H1 (cell line): ENCODE measurements around the gene CCR2. TPM values are rescaled to one million over a fixed set of nuclear protein-coding genes. Genes with fewer than 3 reads are reported as not detected.

Source experiments
- EGR1 ChIP-seq: IDR thresholded peaks from 2 replicates; pipeline ENCODE4 v1.6.1; 2011; ENCODE audit warnings: low read depth, low read length, borderline replicate concordance
- SP1 ChIP-seq: IDR thresholded peaks from 2 replicates; pipeline ENCODE4 v1.6.1; 2011; ENCODE audit warnings: low read depth, low read length
- TAF1 ChIP-seq: IDR thresholded peaks from 2 replicates; pipeline ENCODE4 v1.6.1; 2011; ENCODE audit warnings: mild to moderate bottlenecking, low read depth, low read length
- polyA plus RNA-seq, 7 experiments: library from polyadenylated mRNA; depleted of rRNA in 3 of 7; stranded (reverse) in 5 of 7; unstranded in 2 of 7; fragments of >200 nt in 5 of 7; fragments of 200-250 nt in 2 of 7; gene quantifications; 1 replicate in 5 of 7; 2 replicates in 1 of 7; 4 replicates in 1 of 7; pipeline versions ENCODE4 v1.2.1 to v1.2.3, GENCODE V29; 2011 to 2013; ENCODE audit warnings: missing spikeins in 2 of 7, mixed read lengths in 2 of 7
- total RNA-seq: library from RNA; stranded (reverse); fragmentation: NEBNext Ultra II Directional; extraction: Animal tissue kit (Norgen Biotek cat#: 25700); gene quantifications from 2 replicates; pipeline ENCODE4 v1.2.1, GENCODE V29; 2021
- TF ChIP-seq, protein P1 (sequence below): IDR thresholded peaks from 2 replicates; pipeline ENCODE4 v1.6.1; 2012; ENCODE audit warnings: inconsistent platforms
- TF ChIP-seq, protein P2 (sequence below): IDR thresholded peaks from 2 replicates; pipeline ENCODE4 v1.6.1; 2012; ENCODE audit warnings: inconsistent platforms

Gene CCR2
- total and polyA plus RNA-seq, 2 of the 8 experiments (the other 6 are each of a cell fraction or from before 2014, with no cell fraction given) = not detected

DNA sequence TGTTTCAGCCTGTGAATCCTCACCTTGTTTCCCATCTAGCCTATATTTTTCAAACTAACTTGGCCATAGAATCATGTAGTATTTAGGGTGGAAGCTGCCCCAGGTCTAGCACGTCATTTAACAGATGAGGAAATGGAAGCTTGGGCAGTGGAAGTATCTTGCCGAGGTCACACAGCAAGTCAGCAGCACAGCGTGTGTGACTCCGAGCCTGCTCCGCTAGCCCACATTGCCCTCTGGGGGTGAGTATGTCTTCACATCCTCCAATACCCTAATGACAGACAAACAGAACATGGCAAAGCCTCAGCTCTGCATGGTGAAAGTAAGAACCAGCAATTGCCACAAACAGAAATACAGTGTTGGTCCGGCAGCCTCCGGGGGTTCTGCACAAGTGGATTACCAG is 14.7 kb downstream of the CCR2 start (continued):
- TF ChIP-seq EGR1 (no peak), TAF1 (no peak), SP1 (no peak)
- TF ChIP-seq, protein P1, sequence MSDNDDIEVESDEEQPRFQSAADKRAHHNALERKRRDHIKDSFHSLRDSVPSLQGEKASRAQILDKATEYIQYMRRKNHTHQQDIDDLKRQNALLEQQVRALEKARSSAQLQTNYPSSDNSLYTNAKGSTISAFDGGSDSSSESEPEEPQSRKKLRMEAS = no peak
- TF ChIP-seq, protein P2, sequence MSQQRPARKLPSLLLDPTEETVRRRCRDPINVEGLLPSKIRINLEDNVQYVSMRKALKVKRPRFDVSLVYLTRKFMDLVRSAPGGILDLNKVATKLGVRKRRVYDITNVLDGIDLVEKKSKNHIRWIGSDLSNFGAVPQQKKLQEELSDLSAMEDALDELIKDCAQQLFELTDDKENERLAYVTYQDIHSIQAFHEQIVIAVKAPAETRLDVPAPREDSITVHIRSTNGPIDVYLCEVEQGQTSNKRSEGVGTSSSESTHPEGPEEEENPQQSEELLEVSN = no peak
